Skeletal muscle satellite cell (primary cell): Measurements from ENCODE around the gene PABPN1L.

Experiments used
- H3K27me3 ChIP-seq: 2 replicates; pipeline ENCODE4 v1.7.0; 2013; ENCODE audit warnings: low read length; ENCODE audit not compliant: control insufficient read depth, insufficient read depth
- H3K36me3 ChIP-seq: 2 replicates; pipeline ENCODE4 v1.7.0; 2013; ENCODE audit warnings: mild to moderate bottlenecking, control low read depth, low read length; ENCODE audit not compliant: insufficient read depth
- H3K4me1 ChIP-seq: 2 replicates; pipeline ENCODE4 v1.7.0; 2013; ENCODE audit warnings: low read length; ENCODE audit not compliant: control insufficient read depth, insufficient read depth
- H3K4me2 ChIP-seq: 2 replicates; pipeline ENCODE4 v1.7.0; 2013; ENCODE audit warnings: mild to moderate bottlenecking, low read length
- H3K4me3 ChIP-seq: 2 replicates; pipeline ENCODE4 v1.7.0; 2013; ENCODE audit warnings: low read length
- H3K9ac ChIP-seq: 2 replicates; pipeline ENCODE4 v1.7.0; 2013; ENCODE audit warnings: mild to moderate bottlenecking, low read depth, low read length, moderate library complexity
- H3K9me3 ChIP-seq: replicated peaks from 2 replicates; pipeline ENCODE4 v1.7.0; 2013; ENCODE audit warnings: mild to moderate bottlenecking, control low read depth, low read length

Gene PABPN1L

DNA sequence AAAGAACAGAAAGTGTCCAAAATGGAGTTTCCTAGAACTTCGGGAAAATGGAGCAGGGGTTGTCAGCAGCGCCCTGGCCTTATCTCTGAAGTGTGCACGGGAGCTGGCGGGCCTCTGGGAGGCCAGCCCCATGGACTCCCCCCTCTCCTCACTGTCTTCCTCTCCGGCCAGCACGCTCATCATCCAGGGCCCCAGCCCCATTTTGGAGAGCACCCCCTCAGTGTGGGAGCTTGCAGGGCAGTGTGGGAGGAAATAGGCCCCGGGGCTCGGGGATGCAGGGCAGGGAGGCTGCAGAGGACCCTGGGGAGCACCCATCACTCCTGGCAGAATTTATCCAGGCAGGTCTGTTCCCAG lies 4.9 kb upstream of the PABPN1L start:
- Histone ChIP-seq H3K9ac (no peak overlapping the region), H3K4me2 (no peak overlapping the region), H3K9me3 (no peaks in the 10 kb centered on the region), H3K36me3 (no peaks in the 10 kb centered on the region), H3K4me1 (no peaks in the 10 kb centered on the region), H3K4me3 (no peak overlapping the region), H3K27me3 (peaks cover 54% of the 10 kb centered on the region)

DNA sequence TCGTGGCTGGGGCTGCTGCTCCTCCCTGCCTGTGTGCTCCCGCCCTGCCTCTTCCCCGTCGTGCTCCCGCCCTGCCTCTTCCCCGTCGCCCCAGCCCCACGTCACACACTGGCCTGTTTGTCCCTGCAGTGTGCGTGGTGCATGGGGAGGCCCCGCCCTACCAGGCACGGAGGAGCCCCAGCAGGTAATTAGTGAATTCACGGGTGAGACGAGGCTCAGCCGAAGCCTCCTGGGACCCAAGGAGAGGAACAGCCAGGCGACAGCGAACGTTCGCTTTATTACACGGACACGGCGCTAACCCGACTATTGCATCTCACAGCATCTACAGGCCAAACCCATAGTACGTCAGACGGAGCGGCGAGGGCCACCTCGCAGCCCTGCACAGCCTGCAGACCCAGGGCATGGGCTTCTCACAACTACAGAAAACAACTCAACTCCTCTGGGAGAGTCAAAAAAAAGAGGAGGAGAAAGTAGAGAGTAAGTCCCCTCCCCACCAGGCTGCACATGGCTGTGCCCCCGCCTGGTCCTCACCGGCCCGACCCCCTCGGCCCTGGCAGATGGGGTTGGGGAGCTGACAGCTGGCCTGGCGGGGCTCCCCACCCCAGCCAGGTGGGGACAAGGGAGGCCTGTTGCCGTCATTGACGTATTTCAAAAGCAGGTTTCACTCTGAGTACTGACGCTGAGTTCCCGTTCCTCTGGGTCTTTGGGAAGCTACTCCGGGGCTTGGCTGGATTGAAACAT lies 4.3 kb upstream of the PABPN1L start:
- H3K4me2 ChIP-seq: no peak overlapping the region
- H3K4me3 ChIP-seq: no peak overlapping the region
- no peaks in the 10 kb centered on the region for H3K36me3 ChIP-seq
- H3K9me3 ChIP-seq: no peaks in the 10 kb centered on the region
- peaks cover 54% of the 10 kb centered on the region for H3K27me3 ChIP-seq
- no peaks in the 10 kb centered on the region for H3K4me1 ChIP-seq
- no peak overlapping the region for H3K9ac ChIP-seq

DNA sequence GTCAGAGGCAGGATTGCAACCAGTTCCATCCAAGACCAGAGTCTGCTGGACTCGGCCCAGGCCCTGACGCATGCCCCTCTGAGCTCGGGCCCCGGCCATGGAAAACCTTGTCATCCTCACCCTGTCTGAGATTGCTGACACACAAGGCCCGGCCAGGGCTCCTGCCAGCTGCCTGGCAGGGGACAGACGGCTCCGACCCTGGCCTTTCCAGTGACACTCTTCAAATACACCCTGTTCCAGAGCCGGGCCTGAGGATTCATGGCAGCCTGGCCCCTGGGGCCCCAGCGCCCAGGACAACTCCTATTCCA lies 3.2 kb upstream of the PABPN1L start:
- peaks cover 54% of the 10 kb centered on the region for H3K27me3 ChIP-seq
- H3K4me2 ChIP-seq: no peak overlapping the region
- no peak overlapping the region for H3K4me3 ChIP-seq
- H3K4me1 ChIP-seq: no peaks in the 10 kb centered on the region
- H3K9me3 ChIP-seq: no peaks in the 10 kb centered on the region
- no peak overlapping the region for H3K9ac ChIP-seq
- H3K36me3 ChIP-seq: no peaks in the 10 kb centered on the region

DNA sequence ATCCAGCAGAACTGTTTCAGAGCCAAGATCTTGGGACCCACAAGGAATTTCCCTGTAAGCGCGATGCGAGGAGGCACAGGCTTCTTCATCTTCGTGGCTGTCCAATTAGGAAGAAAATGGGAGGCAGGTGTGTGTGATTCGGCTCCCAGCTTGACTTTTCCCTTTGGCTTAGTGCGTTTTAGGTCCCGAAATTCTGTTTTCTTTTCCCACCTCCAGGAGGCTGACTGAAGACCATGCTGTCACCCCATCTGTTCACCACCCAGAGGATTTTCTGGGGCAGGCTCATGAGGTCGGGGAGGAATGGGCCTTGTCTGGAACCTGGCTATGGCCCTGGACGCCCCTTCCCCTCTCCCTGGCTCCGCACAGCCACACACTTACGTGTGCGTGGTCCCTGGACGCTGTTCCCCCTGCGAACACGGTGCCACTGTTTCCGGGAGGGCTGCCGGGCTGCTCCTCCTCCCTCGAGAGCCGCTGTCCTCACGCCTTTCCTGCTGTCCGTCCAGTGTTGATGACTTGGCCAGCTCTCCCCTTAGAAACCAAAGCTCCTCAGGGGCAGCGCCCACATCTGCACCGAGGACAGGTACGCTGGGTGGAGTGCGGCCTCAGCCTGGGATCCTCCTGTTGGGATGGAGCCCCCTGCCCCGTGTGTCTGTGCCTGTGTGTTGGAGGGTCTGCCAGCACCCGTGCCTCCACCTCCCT lies 2.7 kb upstream of the PABPN1L start:
- H3K4me1 ChIP-seq: no peaks in the 10 kb centered on the region
- no peaks in the 10 kb centered on the region for H3K9me3 ChIP-seq
- H3K4me2 ChIP-seq: no peak overlapping the region
- H3K36me3 ChIP-seq: no peaks in the 10 kb centered on the region
- H3K4me3 ChIP-seq: no peak overlapping the region
- H3K27me3 ChIP-seq: peaks cover 54% of the 10 kb centered on the region
- H3K9ac ChIP-seq: no peak overlapping the region

DNA sequence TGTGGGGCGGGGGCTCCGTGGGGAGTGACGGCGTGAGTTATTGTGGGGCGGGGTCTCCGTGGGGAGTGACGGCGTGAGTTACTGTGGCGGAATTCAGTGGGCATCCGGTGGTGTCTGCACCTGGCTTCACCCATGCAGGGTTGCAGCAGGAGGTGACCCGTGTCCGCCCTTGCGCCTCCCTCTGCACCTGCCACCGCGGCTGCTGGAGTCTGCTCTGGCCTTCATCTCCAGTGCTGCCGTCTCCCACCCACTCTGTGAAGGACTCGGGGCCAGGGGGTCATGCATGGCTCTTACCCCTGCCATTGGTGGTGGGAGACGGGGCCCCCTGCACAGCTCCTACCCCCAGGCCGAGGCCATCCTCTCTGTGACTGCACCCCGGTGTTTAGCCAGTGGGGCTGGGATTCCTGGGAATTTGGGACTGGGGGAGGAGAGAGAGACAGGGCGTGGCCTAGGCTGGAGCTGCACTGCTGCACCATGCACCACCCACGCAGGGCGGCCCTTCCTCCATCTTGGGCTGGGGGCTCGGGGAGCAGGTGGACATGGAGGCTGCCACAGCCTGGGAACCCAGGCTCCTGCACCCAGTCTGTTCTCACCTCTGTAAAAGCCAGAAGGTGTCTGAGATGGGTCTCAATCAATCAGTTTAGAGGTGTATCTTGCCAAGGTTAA lies 1.3 kb upstream of the PABPN1L start:
- no peaks in the 10 kb centered on the region for H3K4me1 ChIP-seq
- no peak overlapping the region for H3K9ac ChIP-seq
- no peak overlapping the region for H3K4me3 ChIP-seq
- H3K27me3 ChIP-seq: peaks cover 40% of the 10 kb centered on the region
- H3K4me2 ChIP-seq: no peak overlapping the region
- H3K9me3 ChIP-seq: no peaks in the 10 kb centered on the region
- H3K36me3 ChIP-seq: no peaks in the 10 kb centered on the region

DNA sequence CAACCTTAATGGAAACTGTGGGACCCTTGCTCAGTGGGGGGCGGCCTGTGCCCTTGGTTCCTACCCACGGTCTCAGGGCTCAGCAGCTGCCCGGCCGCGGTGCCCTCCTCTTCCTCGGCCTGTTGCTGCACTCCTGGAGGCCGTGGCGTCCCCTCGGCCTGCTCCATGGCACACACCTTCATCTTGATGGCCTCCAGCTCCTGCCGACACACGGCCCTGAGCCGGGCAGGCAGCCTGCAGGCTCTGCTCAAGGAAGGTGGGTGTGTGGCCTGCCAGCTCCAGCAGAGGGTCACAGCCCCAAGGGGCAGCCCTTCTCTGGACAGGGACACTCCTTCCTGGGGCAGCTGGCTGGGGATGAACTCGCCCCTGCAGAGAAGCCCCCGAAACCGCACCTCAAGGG lies 718 bp downstream of the PABPN1L start:
- Histone ChIP-seq H3K9ac (no peak overlapping the region), H3K4me2 (no peak overlapping the region), H3K27me3 (peaks cover 25% of the 10 kb centered on the region), H3K9me3 (no peaks in the 10 kb centered on the region), H3K4me1 (no peaks in the 10 kb centered on the region), H3K4me3 (no peak overlapping the region), H3K36me3 (peaks cover 9% of the 10 kb centered on the region)

DNA sequence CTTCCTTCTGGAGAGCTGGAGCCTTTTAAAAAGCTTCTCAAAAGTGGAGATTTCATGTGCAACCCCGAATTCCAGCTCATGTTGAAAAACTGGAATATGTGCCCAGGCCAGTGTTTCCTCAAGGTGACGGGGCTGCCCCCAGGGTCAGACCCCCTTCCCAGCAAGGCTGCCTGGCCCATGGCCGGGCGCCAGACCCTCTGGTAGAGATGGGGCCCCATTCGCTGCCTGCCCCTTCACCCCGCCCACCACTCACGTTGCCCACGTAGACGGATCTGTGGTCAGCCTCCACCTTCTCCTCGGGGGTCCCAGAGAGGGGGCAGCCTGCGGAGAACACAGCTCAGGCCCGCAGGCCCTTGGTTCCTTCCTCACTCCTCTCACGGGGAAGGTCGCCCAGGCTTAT lies 1.1 kb downstream of the PABPN1L start:
- Histone ChIP-seq H3K27me3 (peaks cover 21% of the 10 kb centered on the region), H3K4me1 (no peaks in the 10 kb centered on the region), H3K4me3 (no peak overlapping the region), H3K9ac (no peak overlapping the region), H3K36me3 (peaks cover 14% of the 10 kb centered on the region), H3K9me3 (no peaks in the 10 kb centered on the region), H3K4me2 (no peak overlapping the region)

DNA sequence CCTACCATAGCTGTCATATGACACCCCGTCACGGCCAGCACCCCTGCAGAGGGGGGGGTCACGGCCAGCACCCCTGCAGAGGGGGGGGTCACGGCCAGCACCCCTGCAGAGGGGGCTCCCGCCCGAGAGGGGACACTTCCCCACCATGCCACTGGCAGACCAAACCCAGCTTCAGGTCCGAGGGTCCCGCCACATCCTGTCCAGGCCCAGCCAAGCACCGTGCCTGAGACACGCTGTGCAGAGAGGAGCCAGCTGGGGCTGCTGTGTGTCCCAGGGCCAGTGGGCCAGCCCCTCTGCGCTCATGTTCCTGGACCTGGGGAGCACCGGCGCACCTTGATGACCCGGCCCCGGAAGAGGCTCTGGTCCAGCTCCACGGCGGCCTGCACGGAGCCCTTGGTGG lies 1.9 kb downstream of the PABPN1L start:
- Histone ChIP-seq H3K9me3 (no peaks in the 10 kb centered on the region), H3K36me3 (peaks cover 22% of the 10 kb centered on the region), H3K9ac (no peak overlapping the region), H3K4me2 (no peak overlapping the region), H3K4me1 (peaks cover 2% of the 10 kb centered on the region), H3K27me3 (peaks cover 15% of the 10 kb centered on the region), H3K4me3 (no peak overlapping the region)

DNA sequence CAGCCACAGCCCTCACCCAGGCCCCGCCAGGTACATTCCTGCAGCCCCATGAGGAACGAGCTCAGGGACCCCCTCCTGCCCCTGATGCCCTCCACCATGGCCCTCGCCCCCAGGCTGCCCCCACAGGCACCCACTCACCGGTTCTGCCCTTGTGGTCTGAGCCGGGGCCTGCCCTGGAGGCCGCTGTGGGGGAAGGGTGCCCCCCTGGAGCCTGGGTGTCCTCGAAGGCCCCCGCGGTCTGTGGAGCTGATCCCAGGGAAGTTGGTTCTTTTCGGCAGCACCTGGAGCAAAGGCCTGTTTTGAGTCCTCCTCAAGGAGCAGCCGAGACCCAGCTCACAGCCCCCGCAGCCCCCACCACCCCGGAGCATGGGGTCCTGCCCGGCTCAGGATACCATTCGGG lies 2.4 kb downstream of the PABPN1L start:
- Histone ChIP-seq H3K4me1 (peaks cover 6% of the 10 kb centered on the region), H3K27me3 (peaks cover 11% of the 10 kb centered on the region), H3K9ac (no peak overlapping the region), H3K9me3 (no peaks in the 10 kb centered on the region), H3K4me3 (no peak overlapping the region), H3K4me2 (no peak overlapping the region), H3K36me3 (peaks cover 26% of the 10 kb centered on the region)

DNA sequence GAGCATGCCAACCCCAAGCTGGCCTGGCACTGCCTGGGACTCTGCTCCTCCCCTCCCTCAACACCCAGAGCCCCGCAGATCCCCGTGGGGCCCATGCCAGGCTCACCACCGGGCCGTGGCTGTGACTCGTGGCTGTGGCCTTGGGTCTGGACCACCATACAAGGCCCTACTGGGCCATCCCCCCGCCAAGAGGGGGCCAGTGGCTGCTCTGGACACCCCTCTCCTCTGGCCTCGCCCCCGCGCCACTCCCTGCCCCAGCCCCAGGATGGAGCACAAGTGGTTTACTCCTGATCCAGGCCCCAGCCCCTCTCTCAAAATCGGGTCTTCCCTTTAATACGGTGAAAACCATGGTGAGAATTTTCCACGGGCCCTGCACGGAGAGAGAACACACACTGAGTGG lies 3.0 kb downstream of the PABPN1L start:
- Histone ChIP-seq H3K4me1 (peaks cover 8% of the 10 kb centered on the region), H3K36me3 (peaks cover 33% of the 10 kb centered on the region), H3K27me3 (peaks cover 5% of the 10 kb centered on the region), H3K4me2 (no peak overlapping the region), H3K9me3 (no peaks in the 10 kb centered on the region), H3K9ac (no peak overlapping the region), H3K4me3 (no peak overlapping the region)

DNA sequence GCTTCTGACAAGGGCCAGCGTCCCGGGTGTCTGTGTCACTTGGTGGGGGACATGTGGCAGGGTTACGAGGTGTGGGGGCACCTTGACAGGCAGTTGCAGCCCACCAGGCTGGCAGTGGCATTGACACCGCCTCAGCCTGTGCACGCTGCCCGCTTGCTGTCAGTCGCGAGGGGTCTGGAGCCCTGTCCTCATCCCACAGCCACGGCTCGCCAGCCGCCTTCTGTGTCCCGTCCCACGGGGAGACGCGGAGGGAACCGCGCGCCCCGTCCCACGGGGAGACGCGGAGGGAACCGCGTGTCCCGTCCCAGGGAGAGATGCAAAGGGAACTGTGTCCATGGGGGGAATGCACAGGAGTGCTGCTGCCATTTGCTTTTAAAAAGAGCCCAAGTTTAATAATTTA lies 3.5 kb downstream of the PABPN1L start:
- peaks cover 12% of the 10 kb centered on the region for H3K4me1 ChIP-seq
- H3K9me3 ChIP-seq: no peaks in the 10 kb centered on the region
- peaks cover 33% of the 10 kb centered on the region for H3K36me3 ChIP-seq
- peaks cover 3% of the 10 kb centered on the region for H3K27me3 ChIP-seq
- no peak overlapping the region for H3K4me2 ChIP-seq
- H3K9ac ChIP-seq: no peak overlapping the region
- no peak overlapping the region for H3K4me3 ChIP-seq

DNA sequence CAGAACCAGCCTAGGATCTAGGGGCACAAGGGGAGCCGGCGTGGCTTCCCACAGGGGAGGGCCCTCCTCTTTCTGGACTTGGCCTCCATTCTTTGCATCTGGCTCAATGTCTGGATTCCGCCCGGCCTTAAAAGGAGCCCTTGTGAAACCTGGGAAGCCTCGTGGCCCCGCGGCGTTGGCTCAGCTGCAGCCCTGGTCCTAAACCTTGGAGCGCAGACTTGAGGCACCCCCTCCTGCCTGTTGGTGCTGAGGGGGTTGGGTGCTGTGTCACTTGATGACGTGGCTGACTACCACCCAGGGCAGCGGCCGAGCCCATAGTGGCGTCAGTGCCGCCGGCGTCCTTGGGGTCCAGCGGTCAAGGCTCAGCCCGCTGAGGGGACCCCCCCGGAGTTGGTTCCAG lies 5.1 kb downstream of the PABPN1L start:
- Histone ChIP-seq H3K36me3 (peaks cover 33% of the 10 kb centered on the region), H3K27me3 (no peaks in the 10 kb centered on the region), H3K9me3 (no peaks in the 10 kb centered on the region), H3K4me2 (no peak overlapping the region), H3K4me3 (no peak overlapping the region), H3K9ac (no peak overlapping the region), H3K4me1 (peaks cover 14% of the 10 kb centered on the region)
